Activated CD4-positive, alpha-beta T cell treated with anti-CD3 and anti-CD28 coated beads for 1 hour (primary cell): ENCODE measurements around the gene ARSI.

Experiments
- DNase-seq: peaks from one replicate; pipeline ENCODE4 v3.0.0-alpha.2; 2020

The ARSI gene

GRCh38 chr5:150289551-150290390 lies 12.9 kb downstream of the ARSI start, which contains the start of gene CAMK2A:
CAMK2A (minus strand) TSS chr5:150289773; CDS start chr5:150289625, 148 bp downstream.
- DNase-seq = no peak

- DNase-seq = no peak
These were observed 13.9 kb downstream of the ARSI start for GRCh38 chr5:150288791-150289190.

GRCh38 chr5:150288361-150288760 lies 14.3 kb downstream of the ARSI start:
- DNase-seq = no peak

GRCh38 chr5:150286820-150287219 lies 15.9 kb downstream of the ARSI start:
- DNase-seq = no peak

- DNase-seq = no peak
These were observed 17.6 kb downstream of the ARSI start for GRCh38 chr5:150285114-150285513.

- no peak for DNase-seq
These were observed 18.4 kb downstream of the ARSI start for GRCh38 chr5:150284311-150284710.

- no peak for DNase-seq
These were observed 18.8 kb downstream of the ARSI start for GRCh38 chr5:150283904-150284303.

GRCh38 chr5:150281987-150282386 lies 20.7 kb downstream of the ARSI start:
- DNase-seq = no peak

- DNase-seq = no peak
These were observed 23.2 kb downstream of the ARSI start for GRCh38 chr5:150279330-150280020.

- DNase-seq = no peak
These were observed 23.8 kb downstream of the ARSI start for GRCh38 chr5:150278916-150279315.

GRCh38 chr5:150278046-150278730 lies 24.5 kb downstream of the ARSI start:
- no peak for DNase-seq

- no peak for DNase-seq
These were observed 25.7 kb downstream of the ARSI start for GRCh38 chr5:150277043-150277442.

GRCh38 chr5:150274811-150275210 lies 27.9 kb downstream of the ARSI start:
- no peak for DNase-seq

- DNase-seq = no peak
These were observed 30.2 kb downstream of the ARSI start for GRCh38 chr5:150272531-150272930.

GRCh38 chr5:150271923-150272322 lies 30.8 kb downstream of the ARSI start:
- DNase-seq = no peak

- no peak for DNase-seq
These were observed 31.4 kb downstream of the ARSI start for GRCh38 chr5:150271296-150271692.

- no peak for DNase-seq
These were observed 32.0 kb downstream of the ARSI start for GRCh38 chr5:150270541-150271295.

GRCh38 chr5:150266871-150267291 lies 35.8 kb downstream of the ARSI start:
- no peak for DNase-seq

- DNase-seq = no peak
These were observed 36.8 kb downstream of the ARSI start for GRCh38 chr5:150265870-150266383.

GRCh38 chr5:150264667-150265603 lies 37.8 kb downstream of the ARSI start:
- DNase-seq = no peak
